Left lung (tissue), 10 donors: ENCODE data around the gene SLC48A1. TPM values are rescaled to one million over a fixed set of nuclear protein-coding genes. Genes with fewer than 3 reads are reported as not detected.

Experiments used
- ATAC-seq: fragments of 200-7000 bp; cut with Tn5 transposase; one replicate; pipeline ENCODE4 v1.9.1; 2020; ENCODE audit warnings: moderate library complexity
- DNase-seq, 4 donors: peaks; one replicate each; pipeline ENCODE4 v3.0.0-alpha.2; 2013 to 2020
- H3K27ac ChIP-seq, 2 donors: fragments of 200-600 bp; sonication (generic) in 1 of 2; one replicate each; pipeline versions ENCODE4 v1.5.0 to v1.8.0; 2020 to 2021
- H3K27me3 ChIP-seq, 2 donors: fragments of 200-600 bp; sonication (generic) in 1 of 2; one replicate each; pipeline versions ENCODE4 v1.5.0 to v1.8.0; 2020 to 2021
- H3K36me3 ChIP-seq, 2 donors: fragments of 200-600 bp; sonication (generic) in 1 of 2; one replicate each; pipeline versions ENCODE4 v1.5.0 to v1.8.0; 2020 to 2021
- H3K4me1 ChIP-seq, 2 donors: fragments of 200-600 bp; one replicate each; pipeline ENCODE4 v1.8.0; 2021
- H3K4me3 ChIP-seq, 2 donors: fragments of 200-600 bp; sonication (generic) in 1 of 2; one replicate each; pipeline versions ENCODE4 v1.5.0 to v1.8.0; 2020 to 2021; ENCODE audit warnings: mild to moderate bottlenecking in 1 of 2
- H3K9me3 ChIP-seq, 2 donors: fragments of 200-600 bp; sonication (generic) in 1 of 2; one replicate each; pipeline versions ENCODE4 v1.5.0 to v1.8.0; 2020 to 2021
- CTCF ChIP-seq, 2 donors: fragments of 200-600 bp; sonication (generic) in 1 of 2; IDR thresholded peaks; one replicate each; pipeline versions ENCODE4 v1.5.0 to v1.8.0; 2021; ENCODE audit warnings: antibody characterized with exemption in 2 of 2
- intact Hi-C, 2 donors: fragments of 100-400 bp; cut with DNase I; formaldehyde crosslinking; loops; one replicate each; pipeline versions ENCODE4 v1.11.2 to v1.14.2; 2022
- polyA plus RNA-seq, 6 donors: library from polyadenylated mRNA; unstranded; fragments of 120-200 nt; gene quantifications; one replicate each; pipeline ENCODE4 v1.2.1, GENCODE V29; 2013; ENCODE audit not compliant: insufficient read length in 6 of 6
- total RNA-seq, 2 donors: library from RNA; stranded (reverse); fragmentation: NEBNext Ultra II Directional; extraction: Animal tissue kit (Norgen Biotek cat#: 25700); gene quantifications; one replicate each; pipeline ENCODE4 v1.2.1, GENCODE V29; 2021
- donor health status: DM: no; HTN: yes; CAD: no.
- donor health status: DM: no; HTN: no; CAD: no.

The SLC48A1 gene
- total and polyA plus RNA-seq, 8 donors: 14.9 to 38.6 (median 18.3) TPM

- Histone ChIP-seq H3K9me3 (no peaks in the 10 kb centered on the region), H3K4me3 (no peak overlapping the region), H3K36me3 (peaks cover 3 to 33% of the 10 kb centered on the region in 2 donors), H3K27ac (peak overlapping the region in 1 of 2 donors; percentile 87), H3K4me1 (peaks cover 54 to 73% of the 10 kb centered on the region in 2 donors), H3K27me3 (no peaks in the 10 kb centered on the region)
- peak; percentile 40 for ATAC-seq
- peak in 2 of 4 donors; percentile 60 to 85 for DNase-seq
- intact Hi-C loops: no loop called here
- peak; percentile 15 to 20 for TF ChIP-seq CTCF (IDR thresholded peaks at IDR 0.05)
Measured at GRCh38 chr12:47801170-47801903, 28.3 kb downstream of the SLC48A1 start.

- H3K9me3 ChIP-seq: no peaks in the 10 kb centered on the region
- no peaks in the 10 kb centered on the region for H3K27me3 ChIP-seq
- H3K36me3 ChIP-seq: peaks cover 0 to 28% of the 10 kb centered on the region in 2 donors
- H3K4me3 ChIP-seq: no peak overlapping the region
- intact Hi-C loops: no loop called here
- H3K4me1 ChIP-seq: peaks cover 57 to 79% of the 10 kb centered on the region in 2 donors
- ATAC-seq (no peak), DNase-seq (no peak)
- no peak for TF ChIP-seq CTCF (IDR thresholded peaks at IDR 0.05)
- peak overlapping the region in 1 of 2 donors; percentile 87 for H3K27ac ChIP-seq
Measured at GRCh38 chr12:47801904-47802246, 28.8 kb downstream of the SLC48A1 start.

GRCh38 chr12:47802312-47802711 is 29.3 kb downstream of the SLC48A1 start:
- peaks cover 62 to 83% of the 10 kb centered on the region in 2 donors for H3K4me1 ChIP-seq
- ATAC-seq (no peak), DNase-seq (no peak)
- intact Hi-C loops: no loop called here
- peak overlapping the region; percentile 46 to 87 for H3K27ac ChIP-seq
- no peak for TF ChIP-seq CTCF (IDR thresholded peaks at IDR 0.05)
- no peaks in the 10 kb centered on the region for H3K9me3 ChIP-seq
- no peak overlapping the region for H3K4me3 ChIP-seq
- H3K36me3 ChIP-seq: peaks cover 0 to 23% of the 10 kb centered on the region in 2 donors
- no peaks in the 10 kb centered on the region for H3K27me3 ChIP-seq

GRCh38 chr12:47803191-47803875 is 30.3 kb downstream of the SLC48A1 start:
- Histone ChIP-seq H3K36me3 (peaks cover 0 to 15% of the 10 kb centered on the region in 2 donors), H3K4me3 (no peak overlapping the region), H3K27ac (peak overlapping the region; percentile 46 to 87), H3K9me3 (no peaks in the 10 kb centered on the region), H3K27me3 (no peaks in the 10 kb centered on the region), H3K4me1 (peaks cover 72 to 93% of the 10 kb centered on the region in 2 donors)
- no peak for TF ChIP-seq CTCF (IDR thresholded peaks at IDR 0.05)
- intact Hi-C loops: no loop called here
- ATAC-seq: no peak
- DNase-seq: peak in 1 of 4 donors; percentile 83

GRCh38 chr12:47804171-47804570 is 31.1 kb downstream of the SLC48A1 start:
- H3K27ac ChIP-seq: peak overlapping the region in 1 of 2 donors; percentile 87
- peaks cover 80 to 100% of the 10 kb centered on the region in 2 donors for H3K4me1 ChIP-seq
- H3K27me3 ChIP-seq: no peaks in the 10 kb centered on the region
- DNase-seq (no peak), ATAC-seq (no peak)
- no peak overlapping the region for H3K4me3 ChIP-seq
- no peaks in the 10 kb centered on the region for H3K9me3 ChIP-seq
- H3K36me3 ChIP-seq: peaks cover 0 to 7% of the 10 kb centered on the region in 2 donors
- intact Hi-C loops: no loop called here
- TF ChIP-seq CTCF (IDR thresholded peaks at IDR 0.05): no peak
